MM.1S (cell line): ENCODE measurements around the gene ADGRD1.

ENCODE experiments used
- DNase-seq: peaks from one replicate; pipeline ENCODE4 v3.0.0-alpha.2; 2015
- H2AFZ ChIP-seq: fragments of 300-600 bp; sonication (generic); 2 replicates; pipeline ENCODE4 v1.6.0; 2016; ENCODE audit warnings: antibody characterized with exemption, low read length
- H3F3A ChIP-seq: fragments of 300-600 bp; sonication (generic); 2 replicates; pipeline ENCODE4 v1.6.1; 2016; ENCODE audit warnings: mild to moderate bottlenecking, antibody characterized with exemption, low read length, moderate library complexity, mixed read lengths; ENCODE audit not compliant: insufficient read depth
- H3K27ac ChIP-seq: fragments of 300-600 bp; sonication (generic); 2 replicates; pipeline ENCODE4 v1.5.1; 2016; ENCODE audit warnings: mild to moderate bottlenecking, low read length
- H3K27me3 ChIP-seq: fragments of 300-600 bp; sonication (generic); replicated peaks from 2 replicates; pipeline ENCODE4 v1.6.0; 2016; ENCODE audit warnings: low read length; ENCODE audit not compliant: insufficient read depth
- H3K36me3 ChIP-seq: fragments of 300-600 bp; sonication (generic); replicated peaks from 2 replicates; pipeline ENCODE4 v1.6.1; 2016; ENCODE audit warnings: mild to moderate bottlenecking, low read length, mixed read lengths; ENCODE audit not compliant: insufficient read depth
- H3K4me1 ChIP-seq: fragments of 300-600 bp; sonication (generic); 2 replicates; pipeline ENCODE4 v1.6.1; 2016; ENCODE audit warnings: low read length, mixed read lengths
- H3K4me2 ChIP-seq: fragments of 300-600 bp; sonication (generic); 2 replicates; pipeline ENCODE4 v1.6.0; 2016; ENCODE audit warnings: low read depth, low read length
- H3K4me3 ChIP-seq: fragments of 300-600 bp; sonication (generic); 2 replicates; pipeline ENCODE4 v1.5.1; 2016; ENCODE audit warnings: low read length, mixed read lengths
- H3K79me2 ChIP-seq: fragments of 300-600 bp; sonication (generic); 2 replicates; pipeline ENCODE4 v1.6.1; 2016; ENCODE audit warnings: mixed run types, low read length, mixed read lengths
- H3K9ac ChIP-seq: fragments of 300-600 bp; sonication (generic); 2 replicates; pipeline ENCODE4 v1.6.1; 2016; ENCODE audit warnings: low read length, mixed read lengths
- H3K9me2 ChIP-seq: fragments of 300-600 bp; sonication (generic); replicated peaks from 2 replicates; pipeline ENCODE4 v1.6.1; 2016; ENCODE audit warnings: mild to moderate bottlenecking, low read length, mixed read lengths; ENCODE audit not compliant: insufficient read depth
- H3K9me3 ChIP-seq: fragments of 300-600 bp; sonication (generic); replicated peaks from 2 replicates; pipeline ENCODE4 v1.6.1; 2016; ENCODE audit warnings: mild to moderate bottlenecking, low read length, mixed read lengths; ENCODE audit not compliant: insufficient read depth
- H4K20me1 ChIP-seq: fragments of 300-600 bp; sonication (generic); 2 replicates; pipeline ENCODE4 v1.6.1; 2016; ENCODE audit warnings: mild to moderate bottlenecking, low read length, moderate library complexity, mixed read lengths; ENCODE audit not compliant: insufficient read depth
- EZH2 ChIP-seq: fragments of 300-600 bp; sonication (generic); optimal IDR thresholded peaks from 2 replicates; pipeline ENCODE3; 2017; ENCODE audit warnings: low read depth, mild to moderate bottlenecking, antibody characterized with exemption, low read length, mixed read lengths
- EZH2phosphoT487 ChIP-seq: fragments of 300-600 bp; sonication (generic); IDR thresholded peaks from 2 replicates; pipeline ENCODE4 v1.6.1; 2018; ENCODE audit warnings: antibody characterized with exemption, low read length
- TF ChIP-seq, protein P1 (sequence below): fragments of 300-600 bp; sonication (generic); IDR thresholded peaks from 2 replicates; pipeline ENCODE4 v1.5.1; 2016; ENCODE audit warnings: antibody characterized with exemption, low read length, mixed read lengths

The ADGRD1 gene

DNA sequence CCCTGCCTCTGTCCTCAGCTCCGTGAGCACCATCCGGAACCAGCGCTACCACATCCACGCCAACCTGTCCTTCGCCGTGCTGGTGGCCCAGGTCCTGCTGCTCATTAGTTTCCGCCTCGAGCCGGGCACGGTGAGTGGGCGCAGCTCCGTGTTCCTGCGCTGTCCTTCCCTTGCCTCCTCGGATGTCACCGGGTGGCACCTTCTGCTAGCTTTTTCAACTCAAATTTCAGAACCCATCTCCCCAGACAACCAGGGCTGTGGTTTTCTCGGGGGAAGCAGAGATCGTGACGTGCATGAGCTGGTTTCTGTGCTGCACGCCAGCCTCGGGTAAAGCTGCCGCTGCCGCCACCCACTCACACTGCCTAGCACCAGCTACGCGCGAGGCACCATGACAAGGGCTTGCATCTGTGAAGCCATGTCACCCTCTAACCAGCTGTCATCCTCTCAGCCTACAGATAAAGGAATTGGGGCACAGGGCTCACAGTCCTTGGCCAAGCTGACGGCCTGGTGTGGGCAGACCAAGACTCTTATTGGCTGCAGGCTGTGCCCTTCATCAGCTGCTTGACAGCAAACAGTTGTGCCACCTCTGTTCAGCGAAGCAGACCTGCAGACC, 152.1 kb downstream of the ADGRD1 start:
- Histone ChIP-seq H3K4me2 (no peak overlapping the region), H2AFZ (no peak overlapping the region), H3K9me2 (no peaks in the 10 kb centered on the region), H3K36me3 (no peaks in the 10 kb centered on the region), H3K79me2 (no peaks in the 10 kb centered on the region), H3K9ac (no peak overlapping the region), H3K27me3 (no peaks in the 10 kb centered on the region; the same call in 1 of the 2 replicates), H3K27ac (no peak overlapping the region), H3K4me1 (peaks cover 12% of the 10 kb centered on the region), H3K4me3 (no peak overlapping the region), H3F3A (no peaks in the 10 kb centered on the region), H3K9me3 (no peaks in the 10 kb centered on the region), H4K20me1 (no peaks in the 10 kb centered on the region)
- no peak for DNase-seq
- TF ChIP-seq EZH2phosphoT487 = no peak
- no peak for TF ChIP-seq EZH2
- TF ChIP-seq, protein P1, sequence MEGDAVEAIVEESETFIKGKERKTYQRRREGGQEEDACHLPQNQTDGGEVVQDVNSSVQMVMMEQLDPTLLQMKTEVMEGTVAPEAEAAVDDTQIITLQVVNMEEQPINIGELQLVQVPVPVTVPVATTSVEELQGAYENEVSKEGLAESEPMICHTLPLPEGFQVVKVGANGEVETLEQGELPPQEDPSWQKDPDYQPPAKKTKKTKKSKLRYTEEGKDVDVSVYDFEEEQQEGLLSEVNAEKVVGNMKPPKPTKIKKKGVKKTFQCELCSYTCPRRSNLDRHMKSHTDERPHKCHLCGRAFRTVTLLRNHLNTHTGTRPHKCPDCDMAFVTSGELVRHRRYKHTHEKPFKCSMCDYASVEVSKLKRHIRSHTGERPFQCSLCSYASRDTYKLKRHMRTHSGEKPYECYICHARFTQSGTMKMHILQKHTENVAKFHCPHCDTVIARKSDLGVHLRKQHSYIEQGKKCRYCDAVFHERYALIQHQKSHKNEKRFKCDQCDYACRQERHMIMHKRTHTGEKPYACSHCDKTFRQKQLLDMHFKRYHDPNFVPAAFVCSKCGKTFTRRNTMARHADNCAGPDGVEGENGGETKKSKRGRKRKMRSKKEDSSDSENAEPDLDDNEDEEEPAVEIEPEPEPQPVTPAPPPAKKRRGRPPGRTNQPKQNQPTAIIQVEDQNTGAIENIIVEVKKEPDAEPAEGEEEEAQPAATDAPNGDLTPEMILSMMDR = no peak

GRCh38 chr12:131106349-131106941, 152.7 kb downstream of the ADGRD1 start:
- Histone ChIP-seq H4K20me1 (no peaks in the 10 kb centered on the region), H3K9ac (no peak overlapping the region), H3K36me3 (no peaks in the 10 kb centered on the region), H2AFZ (no peak overlapping the region), H3F3A (no peaks in the 10 kb centered on the region), H3K4me2 (no peak overlapping the region), H3K27ac (no peak overlapping the region), H3K9me2 (no peaks in the 10 kb centered on the region), H3K4me3 (no peak overlapping the region), H3K4me1 (peaks cover 12% of the 10 kb centered on the region), H3K79me2 (no peaks in the 10 kb centered on the region), H3K27me3 (no peaks in the 10 kb centered on the region; the same call in 1 of the 2 replicates), H3K9me3 (no peaks in the 10 kb centered on the region)
- no peak for TF ChIP-seq EZH2phosphoT487
- TF ChIP-seq, protein P1 = no peak
- no peak for TF ChIP-seq EZH2
- no peak for DNase-seq

DNA sequence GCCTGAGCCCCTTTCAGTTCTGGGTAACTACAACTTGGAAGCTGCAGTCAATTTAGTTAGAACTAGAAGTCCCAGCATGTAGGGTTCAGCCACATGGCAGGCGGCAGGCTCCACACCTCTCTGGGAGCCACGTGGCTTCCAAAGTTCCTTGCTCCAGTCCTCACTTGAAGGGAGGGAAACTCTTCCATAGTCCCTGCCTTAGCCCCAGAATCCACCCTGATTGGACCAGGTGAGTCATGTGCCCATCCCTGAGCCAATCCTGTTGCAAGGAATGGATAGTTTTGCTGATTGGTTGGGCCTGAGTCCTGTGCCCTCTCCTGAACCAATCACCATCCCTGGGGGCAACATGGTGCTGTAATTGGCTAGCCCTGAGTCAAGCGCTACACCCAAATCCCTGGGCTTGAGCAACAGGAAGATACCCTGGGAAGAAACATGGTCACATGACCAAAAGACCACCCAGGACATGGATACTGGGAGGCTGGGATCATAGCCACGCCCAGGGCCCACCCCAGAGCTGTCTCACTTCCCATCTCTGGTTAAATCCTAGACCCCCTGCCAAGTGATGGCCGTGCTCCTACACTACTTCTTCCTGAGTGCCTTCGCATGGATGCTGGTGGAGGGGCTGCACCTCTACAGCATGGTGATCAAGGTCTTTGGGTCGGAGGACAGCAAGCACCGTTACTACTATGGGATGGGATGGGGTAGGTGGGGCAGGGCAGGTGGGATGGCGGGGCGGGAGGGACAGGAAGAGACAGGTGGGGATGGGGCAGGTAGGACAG, 154.7 kb downstream of the ADGRD1 start:
- Histone ChIP-seq H2AFZ (no peak overlapping the region), H3K4me3 (no peak overlapping the region), H3F3A (no peaks in the 10 kb centered on the region), H3K36me3 (no peaks in the 10 kb centered on the region), H3K27me3 (peaks cover 8% of the 10 kb centered on the region), H3K79me2 (no peaks in the 10 kb centered on the region), H3K9ac (no peak overlapping the region), H3K4me2 (no peak overlapping the region), H3K9me2 (no peaks in the 10 kb centered on the region), H3K4me1 (no peaks in the 10 kb centered on the region), H4K20me1 (no peaks in the 10 kb centered on the region), H3K9me3 (no peaks in the 10 kb centered on the region), H3K27ac (no peak overlapping the region)
- DNase-seq = no peak
- TF ChIP-seq EZH2phosphoT487 (no peak), EZH2 (no peak)
- TF ChIP-seq, protein P1 = no peak
